ENCODE data around the gene BACH2. TPM values are rescaled to one million over a fixed set of nuclear protein-coding genes. Genes with fewer than 3 reads are reported as not detected.

The BACH2 gene
- total RNA-seq, 2 experiments from 2014 or later = 157 to 170 TPM

GRCh38 chr6:90040931-90041330 lies 255.7 kb downstream of the BACH2 start:
- no peak for ATAC-seq (ENCODE audit: poor library complexity)

GRCh38 chr6:90039911-90040310 lies 256.7 kb downstream of the BACH2 start:
- H3K27ac Mint-ChIP-seq = no peak overlapping the region
- peaks cover 41% of the 10 kb centered on the region for H3K36me3 Mint-ChIP-seq (ENCODE audit: low read depth)
- ATAC-seq (ENCODE audit: poor library complexity) (no peak), DNase-seq (no peak)
- no peaks in the 10 kb centered on the region for H3K27me3 ChIP-seq (ENCODE audit: control insufficient read depth in 1 of 2, insufficient read depth in 2 of 2, low read length in 2 of 2)
- H3K9me3 Mint-ChIP-seq = no peaks in the 10 kb centered on the region
- peaks cover 5% of the 10 kb centered on the region for H3K36me3 ChIP-seq (ENCODE audit: insufficient read depth, low read length)
- TF ChIP-seq, protein P1, sequence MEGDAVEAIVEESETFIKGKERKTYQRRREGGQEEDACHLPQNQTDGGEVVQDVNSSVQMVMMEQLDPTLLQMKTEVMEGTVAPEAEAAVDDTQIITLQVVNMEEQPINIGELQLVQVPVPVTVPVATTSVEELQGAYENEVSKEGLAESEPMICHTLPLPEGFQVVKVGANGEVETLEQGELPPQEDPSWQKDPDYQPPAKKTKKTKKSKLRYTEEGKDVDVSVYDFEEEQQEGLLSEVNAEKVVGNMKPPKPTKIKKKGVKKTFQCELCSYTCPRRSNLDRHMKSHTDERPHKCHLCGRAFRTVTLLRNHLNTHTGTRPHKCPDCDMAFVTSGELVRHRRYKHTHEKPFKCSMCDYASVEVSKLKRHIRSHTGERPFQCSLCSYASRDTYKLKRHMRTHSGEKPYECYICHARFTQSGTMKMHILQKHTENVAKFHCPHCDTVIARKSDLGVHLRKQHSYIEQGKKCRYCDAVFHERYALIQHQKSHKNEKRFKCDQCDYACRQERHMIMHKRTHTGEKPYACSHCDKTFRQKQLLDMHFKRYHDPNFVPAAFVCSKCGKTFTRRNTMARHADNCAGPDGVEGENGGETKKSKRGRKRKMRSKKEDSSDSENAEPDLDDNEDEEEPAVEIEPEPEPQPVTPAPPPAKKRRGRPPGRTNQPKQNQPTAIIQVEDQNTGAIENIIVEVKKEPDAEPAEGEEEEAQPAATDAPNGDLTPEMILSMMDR (IDR thresholded peaks at IDR 0.05) = no peak
- H3K4me3 Mint-ChIP-seq = no peak overlapping the region
- H3K4me3 ChIP-seq (ENCODE audit: low read length) = no peak overlapping the region
- H3K27ac ChIP-seq (ENCODE audit: low read depth in 1 of 2, low read length in 2 of 2) = no peak overlapping the region
- no peaks in the 10 kb centered on the region for H3K9me3 ChIP-seq (ENCODE audit: control insufficient read depth in 1 of 2, insufficient read depth in 1 of 2, low read length in 2 of 2)
- no peaks in the 10 kb centered on the region for H3K27me3 Mint-ChIP-seq
- peaks cover 42% of the 10 kb centered on the region for H3K4me1 Mint-ChIP-seq (ENCODE audit: low read depth)
- CTCF ChIA-PET = no interaction called here
- POLR2A ChIA-PET = interaction anchor here (0.7 kb wide), 1 partner anchor 113 kb away, joined by 3 read pairs; no protein-coding TSS in a partner anchor
- H3K4me1 ChIP-seq (ENCODE audit: insufficient read depth, low read length) = peaks cover 4% of the 10 kb centered on the region
- intact Hi-C loops (cut with DNase I, micrococcal nuclease) = no loop called here

More at GRCh38 chr6:90040931-90041330, 255.7 kb downstream of the BACH2 start:
- intact Hi-C loops (cut with DNase I, micrococcal nuclease) = no loop called here
- H3K4me3 Mint-ChIP-seq = no peak overlapping the region
- no peak overlapping the region for H3K27ac Mint-ChIP-seq
- no peaks in the 10 kb centered on the region for H3K9me3 ChIP-seq (ENCODE audit: control insufficient read depth in 1 of 2, insufficient read depth in 1 of 2, low read length in 2 of 2)
- TF ChIP-seq, protein P1 (IDR thresholded peaks at IDR 0.05) = no peak
- H3K9me3 Mint-ChIP-seq = no peaks in the 10 kb centered on the region
- no peak overlapping the region for H3K4me3 ChIP-seq (ENCODE audit: low read length)
- H3K4me1 Mint-ChIP-seq (ENCODE audit: low read depth) = peaks cover 32% of the 10 kb centered on the region
- CTCF ChIA-PET = no interaction called here
- peaks cover 38% of the 10 kb centered on the region for H3K36me3 Mint-ChIP-seq (ENCODE audit: low read depth)
- no peak for DNase-seq
- POLR2A ChIA-PET = no interaction called here
- H3K4me1 ChIP-seq (ENCODE audit: insufficient read depth, low read length) = peaks cover 7% of the 10 kb centered on the region
- no peaks in the 10 kb centered on the region for H3K27me3 Mint-ChIP-seq
- H3K36me3 ChIP-seq (ENCODE audit: insufficient read depth, low read length) = peaks cover 5% of the 10 kb centered on the region
- no peaks in the 10 kb centered on the region for H3K27me3 ChIP-seq (ENCODE audit: control insufficient read depth in 1 of 2, insufficient read depth in 2 of 2, low read length in 2 of 2)
- H3K27ac ChIP-seq (ENCODE audit: low read depth in 1 of 2, low read length in 2 of 2) = no peak overlapping the region

- no peak overlapping the region for H3K4me3 Mint-ChIP-seq
These were observed 257.5 kb downstream of the BACH2 start for GRCh38 chr6:90038961-90039653.

More at GRCh38 chr6:90038961-90039653, 257.5 kb downstream of the BACH2 start:
- POLR2A ChIA-PET = interaction anchor here (0.6 to 0.7 kb wide), 2 partner anchors 112 to 240 kb away, joined by 3 to 4 read pairs; no protein-coding TSS in a partner anchor
- Histone ChIP-seq H3K27ac (ENCODE audit: low read depth in 1 of 2, low read length in 2 of 2) (no peak overlapping the region), H3K4me1 (ENCODE audit: insufficient read depth, low read length) (no peaks in the 10 kb centered on the region), H3K27me3 (ENCODE audit: control insufficient read depth in 1 of 2, insufficient read depth in 2 of 2, low read length in 2 of 2) (no peaks in the 10 kb centered on the region), H3K4me3 (ENCODE audit: low read length) (no peak overlapping the region), H3K9me3 (ENCODE audit: control insufficient read depth in 1 of 2, insufficient read depth in 1 of 2, low read length in 2 of 2) (no peaks in the 10 kb centered on the region), H3K36me3 (ENCODE audit: insufficient read depth, low read length) (peaks cover 2% of the 10 kb centered on the region)
- TF ChIP-seq, protein P1 (IDR thresholded peaks at IDR 0.05) = no peak
- intact Hi-C loops (cut with DNase I, micrococcal nuclease) = no loop called here
- DNase-seq (no peak), ATAC-seq (ENCODE audit: poor library complexity) (no peak)
- Mint-ChIP-seq H3K9me3 (no peaks in the 10 kb centered on the region), H3K27ac (no peak overlapping the region), H3K36me3 (ENCODE audit: low read depth) (peaks cover 44% of the 10 kb centered on the region), H3K27me3 (no peaks in the 10 kb centered on the region), H3K4me1 (ENCODE audit: low read depth) (peaks cover 47% of the 10 kb centered on the region)
- CTCF ChIA-PET = no interaction called here
